ENCODE data around the gene CCL2. TPM values are rescaled to one million over a fixed set of nuclear protein-coding genes. Genes with fewer than 3 reads are reported as not detected.
"Not testable (repeated sequence)": the region's sequence is repeated elsewhere in the genome, so short reads cannot be mapped to it uniquely, and the experiment has no call there.

Gene CCL2
- 27.7 TPM for total RNA-seq (ENCODE audit: insufficient read depth, low replicate concordance)

- peak; percentile 91 for DNase-seq (ENCODE audit: low spot score)
Observed at GRCh38 chr17:34254651-34255380, at the start of gene CCL2. CCL2 (plus strand) TSS chr17:34255285; CDS start chr17:34255350, 65 bp downstream.

DNA sequence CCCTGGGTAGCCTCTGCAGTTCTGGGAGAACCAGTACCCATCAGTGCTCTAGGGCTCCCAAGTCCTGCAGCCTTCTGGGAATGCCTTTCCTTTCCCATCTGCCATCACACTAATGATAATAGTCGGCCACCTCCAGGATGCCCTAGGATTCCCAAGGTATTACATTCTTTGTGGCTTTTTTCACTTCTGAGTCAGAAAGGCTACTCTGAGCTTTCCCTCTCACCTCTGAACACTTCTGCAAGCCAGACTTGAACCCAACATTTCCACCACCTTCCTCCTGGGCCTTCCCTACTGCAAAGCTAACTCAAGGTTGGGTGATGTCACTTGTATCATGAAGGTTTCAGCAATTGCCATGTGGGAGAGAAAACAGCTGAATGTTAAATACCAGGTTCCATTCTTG, 49.7 kb upstream of the CCL2 start:
- no peak for DNase-seq (ENCODE audit: low spot score)

- DNase-seq (ENCODE audit: low spot score), result peak; percentile 51
Observed at GRCh38 chr17:34206569-34206968, 48.5 kb upstream of the CCL2 start.

- no peak for DNase-seq (ENCODE audit: low spot score)
Observed at GRCh38 chr17:34207572-34207971, 47.5 kb upstream of the CCL2 start.

- no peak for DNase-seq (ENCODE audit: low spot score)
Observed at GRCh38 chr17:34218748-34219147, 36.3 kb upstream of the CCL2 start.

- DNase-seq (ENCODE audit: low spot score), result no peak
Observed at GRCh38 chr17:34219405-34219804, 35.7 kb upstream of the CCL2 start.

DNA sequence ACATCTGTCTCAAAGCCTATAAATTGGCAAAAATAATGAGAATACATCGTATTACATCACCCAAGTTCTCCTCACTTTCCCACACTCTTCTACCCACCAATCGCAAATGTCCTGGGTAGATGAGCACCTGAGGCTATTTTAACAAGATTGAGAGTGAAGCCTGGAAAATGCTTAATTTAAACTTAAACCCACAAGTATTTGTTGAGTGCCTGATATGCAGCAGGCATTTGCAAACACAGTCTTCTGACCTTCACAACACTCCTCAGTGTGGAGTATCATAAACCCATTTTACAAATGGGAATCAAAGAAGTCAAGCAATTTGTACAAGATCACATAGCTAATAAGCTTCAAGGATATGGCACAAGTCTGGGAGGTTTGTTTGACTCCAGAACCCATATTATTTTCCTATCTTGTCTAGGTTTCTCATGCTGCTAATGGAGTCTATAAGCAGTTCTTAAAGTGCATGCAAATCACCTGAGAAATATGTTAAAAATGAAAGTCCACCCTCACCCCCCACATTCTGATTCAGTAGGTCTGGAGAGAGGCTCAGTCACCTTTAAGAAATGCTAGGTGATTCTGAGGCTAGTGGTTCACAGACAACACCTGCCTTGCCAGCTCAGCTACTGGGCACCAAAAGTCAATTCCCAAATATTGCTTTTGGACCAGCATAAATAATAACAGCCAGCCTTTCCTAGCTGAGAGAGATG, 34.9 kb upstream of the CCL2 start:
- no peak for DNase-seq (ENCODE audit: low spot score)

GRCh38 chr17:34220752-34221395, 34.2 kb upstream of the CCL2 start:
- DNase-seq (ENCODE audit: low spot score), result no peak

DNA sequence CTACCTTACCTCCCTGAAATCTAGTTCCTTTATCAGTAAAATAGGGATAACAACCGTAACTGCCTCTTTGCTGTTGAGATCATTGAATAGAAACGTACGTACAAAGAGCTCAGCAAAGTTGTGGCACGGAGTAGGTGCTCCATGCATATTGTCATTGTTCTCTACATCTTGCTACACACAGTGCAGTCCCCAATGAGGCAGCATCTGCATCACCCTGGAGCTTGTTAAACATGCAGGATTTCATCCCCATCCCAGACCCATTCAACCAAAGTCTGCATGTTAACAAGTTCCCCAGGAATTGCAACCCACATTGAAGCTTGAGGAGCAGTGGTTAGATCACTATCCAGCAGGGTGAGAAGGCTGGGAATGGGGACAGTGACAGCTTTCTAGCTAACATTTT, 33.7 kb upstream of the CCL2 start:
- DNase-seq (ENCODE audit: low spot score), result no peak

GRCh38 chr17:34222722-34223497, 32.2 kb upstream of the CCL2 start:
- no peak for DNase-seq (ENCODE audit: low spot score)

- no peak for DNase-seq (ENCODE audit: low spot score)
Observed at GRCh38 chr17:34225046-34225445, 30.0 kb upstream of the CCL2 start.

DNA sequence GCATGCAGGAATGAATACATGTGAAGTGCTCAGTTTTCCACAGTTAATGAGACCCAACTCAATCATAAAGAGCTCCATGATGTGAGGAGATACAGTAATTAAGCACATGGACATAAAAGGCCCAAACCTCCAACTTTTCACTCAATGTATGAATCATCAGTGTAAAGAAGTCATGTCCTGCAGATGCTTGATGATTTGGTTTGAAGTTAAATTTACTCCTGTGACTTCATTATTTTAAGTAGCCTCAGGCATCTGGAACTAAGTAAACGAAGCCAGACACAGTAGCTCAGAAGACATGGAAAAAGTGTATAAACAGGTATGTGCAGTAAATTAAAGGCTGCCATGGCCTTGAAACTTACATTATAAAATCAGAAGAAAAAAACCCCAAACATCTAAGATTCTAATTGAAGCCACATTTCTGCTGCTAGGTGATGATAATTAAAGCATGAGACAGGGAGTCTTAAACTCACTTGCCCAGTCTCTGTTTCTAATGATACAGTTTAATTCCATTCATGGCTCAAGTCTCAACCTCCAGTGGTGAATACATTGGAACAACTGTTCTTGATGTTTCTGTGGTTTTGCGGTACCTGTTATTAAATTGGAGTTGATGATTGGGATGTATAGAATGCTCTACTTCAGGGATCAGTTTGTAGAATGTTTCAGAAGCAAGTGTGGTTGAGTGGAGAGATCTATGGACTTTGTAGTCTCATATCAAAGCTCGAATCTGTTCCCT, 28.9 kb upstream of the CCL2 start:
- DNase-seq (ENCODE audit: low spot score), result no peak

DNA sequence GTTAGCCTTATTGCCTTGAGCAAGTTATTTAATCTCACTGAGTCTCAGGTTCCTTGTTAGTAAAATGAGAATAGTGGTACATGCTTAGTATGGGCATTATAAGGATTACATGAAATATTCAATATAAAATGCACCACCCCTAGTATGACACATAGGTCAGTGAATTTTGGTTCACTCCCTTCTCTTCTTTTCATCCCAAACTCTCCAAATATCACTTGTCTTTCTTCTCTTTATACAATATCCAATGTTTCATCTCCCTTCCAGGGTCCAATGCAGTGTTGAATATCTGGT, 28.4 kb upstream of the CCL2 start:
- no peak for DNase-seq (ENCODE audit: low spot score)

DNA sequence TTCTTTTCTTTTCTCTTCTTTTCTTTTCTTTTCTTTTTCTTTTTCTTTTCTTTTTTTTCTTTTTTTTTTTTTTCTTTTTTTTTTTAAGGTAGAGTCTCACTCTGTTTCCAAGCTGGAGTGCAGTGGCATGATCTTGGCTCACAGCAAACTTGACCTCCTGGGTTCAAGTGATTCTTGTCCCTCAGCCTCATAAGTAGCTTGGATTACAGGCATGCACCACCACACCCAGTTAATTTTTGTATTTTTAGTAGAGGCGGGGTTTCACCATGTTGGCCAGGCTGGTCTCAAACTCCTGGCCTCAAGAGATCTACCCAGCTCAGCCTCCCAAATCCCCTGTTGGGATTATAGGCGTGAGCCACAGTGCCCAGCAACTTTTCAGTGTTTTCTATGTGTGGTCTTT, 27.8 kb upstream of the CCL2 start:
- not testable (repeated sequence) for DNase-seq (ENCODE audit: low spot score)

DNA sequence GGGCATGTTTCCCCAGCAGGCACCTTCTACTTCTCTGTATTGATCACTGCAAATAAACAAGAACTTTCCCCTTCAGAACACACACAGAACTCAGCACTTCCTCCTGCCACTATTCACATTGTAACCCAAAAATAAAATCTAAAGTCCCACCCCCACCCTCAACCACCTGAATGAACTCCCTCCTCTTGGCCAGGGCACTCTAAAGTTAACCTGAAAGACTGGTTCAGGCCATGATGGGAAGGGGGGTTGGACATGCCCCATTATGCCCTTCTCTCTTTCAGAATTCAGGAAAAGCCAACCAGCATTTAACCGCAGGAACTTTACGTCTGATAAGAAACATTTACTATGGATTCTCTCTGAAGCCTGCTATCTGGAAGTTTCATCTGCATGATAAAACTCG, 27.4 kb upstream of the CCL2 start:
- no peak for DNase-seq (ENCODE audit: low spot score)

GRCh38 chr17:34228781-34229180, 26.3 kb upstream of the CCL2 start:
- no peak for DNase-seq (ENCODE audit: low spot score)

DNA sequence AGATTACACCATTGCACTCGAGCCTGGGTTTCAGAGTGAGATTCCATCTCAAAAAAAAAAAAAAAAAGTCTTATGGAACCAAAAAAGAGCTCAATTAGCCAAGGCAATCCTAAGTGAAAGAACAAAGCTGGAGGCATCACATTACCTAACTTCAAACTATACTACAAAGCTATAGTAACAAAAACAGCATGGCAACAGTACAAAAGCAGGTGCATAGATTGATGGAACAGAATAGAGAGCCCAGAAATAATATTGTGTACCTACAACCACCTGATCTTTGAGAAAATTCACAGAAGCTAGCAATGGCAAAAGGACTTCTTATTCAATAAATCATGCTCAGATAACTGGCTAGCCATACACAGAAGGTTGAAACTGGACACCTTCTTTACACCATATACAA, 24.7 kb upstream of the CCL2 start:
- no peak for DNase-seq (ENCODE audit: low spot score)

- DNase-seq (ENCODE audit: low spot score), result no peak
Observed at GRCh38 chr17:34234616-34235015, 20.5 kb upstream of the CCL2 start.

DNA sequence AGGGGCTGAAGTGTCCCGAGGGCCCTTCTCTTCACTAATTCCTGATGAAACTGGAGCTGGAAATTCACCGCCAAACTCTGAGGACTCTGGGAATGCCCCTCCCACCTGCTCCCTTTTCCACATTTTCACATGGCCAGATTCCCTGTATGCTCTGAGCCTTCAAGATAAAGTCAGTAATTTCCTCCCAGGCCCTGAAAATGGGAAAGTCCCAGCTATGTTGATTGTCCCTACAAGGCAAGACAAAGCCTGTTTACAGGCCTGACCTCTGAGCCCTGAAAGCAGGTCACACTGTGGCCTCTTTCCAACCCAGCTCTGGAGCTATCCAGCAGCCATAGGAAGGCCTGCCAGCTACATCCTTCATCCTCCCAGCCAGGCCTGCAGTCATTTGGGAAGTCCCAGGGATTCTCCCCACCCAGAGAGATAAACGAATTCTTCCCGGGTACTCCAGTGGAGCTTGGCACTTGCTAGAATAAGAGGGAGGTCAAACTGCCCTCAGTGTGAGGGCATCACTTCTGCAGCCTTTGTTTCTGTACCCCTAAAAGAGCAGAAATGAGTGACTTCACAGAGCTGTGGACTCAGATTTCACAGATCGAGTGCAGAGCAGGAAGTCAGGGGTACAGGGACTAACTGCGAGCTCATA, 19.6 kb upstream of the CCL2 start:
- peak; percentile 65 for DNase-seq (ENCODE audit: low spot score)

- no peak for DNase-seq (ENCODE audit: low spot score)
Observed at GRCh38 chr17:34236281-34236892, 18.7 kb upstream of the CCL2 start.

GRCh38 chr17:34237458-34237857, 17.6 kb upstream of the CCL2 start:
- DNase-seq (ENCODE audit: low spot score), result no peak
